OCI-LY1 (cell line): ENCODE data around the gene DSTYK.

Source experiments
- CTCF ChIP-seq: fragments of 200-600 bp; sonication (generic), shearing (Covaris generic); IDR thresholded peaks from 2 replicates; pipeline ENCODE4 v1.5.1; 2017; ENCODE audit warnings: mild to moderate bottlenecking, antibody characterized with exemption, low read length, moderate library complexity, mixed read lengths
- EZH2 ChIP-seq: fragments of 200-600 bp; sonication (generic), shearing (Covaris generic); IDR thresholded peaks from 2 replicates; pipeline ENCODE4 v1.8.0; 2017; ENCODE audit warnings: borderline replicate concordance, mixed run types, mild to moderate bottlenecking, antibody characterized with exemption, low read length, moderate library complexity, mixed read lengths

DNA sequence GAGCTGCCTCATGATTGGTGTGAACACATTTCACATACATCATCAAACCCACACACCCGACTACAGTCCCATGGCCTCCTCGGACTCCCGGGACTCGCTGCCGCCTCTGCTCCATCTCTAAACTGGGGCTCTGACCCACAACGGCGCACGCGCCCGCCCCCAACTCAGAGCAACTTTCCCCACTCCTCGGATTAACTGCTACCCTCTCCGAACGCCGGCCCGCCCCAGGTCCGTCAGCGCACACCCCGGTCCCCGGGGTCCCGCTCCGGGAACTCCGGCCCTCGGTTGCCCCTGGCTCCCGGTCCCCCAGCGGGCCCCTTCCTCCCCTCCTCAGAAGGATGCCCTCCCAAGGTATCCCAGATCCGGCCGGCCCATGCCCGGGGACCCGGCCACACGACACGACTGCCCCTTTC, 740 bp downstream of the DSTYK start:
- TF ChIP-seq CTCF: no peak
- no peak for TF ChIP-seq EZH2
